ENCODE measurements around the gene OLIG1.

The OLIG1 gene

GRCh38 chr21:33069994-33070743, at the start of gene OLIG1:
Gene OLIG1, plus strand, starts transcription at chr21:33070141. Its CDS starts 106 bp downstream, at chr21:33070247.
- peak; percentile 29 for DNase-seq (ENCODE audit: low spot score)

GRCh38 chr21:33020558-33021100, 49.3 kb upstream of the OLIG1 start:
- DNase-seq (ENCODE audit: low spot score): no peak

- DNase-seq (ENCODE audit: low spot score): no peak
Observed at GRCh38 chr21:33021150-33021549, 48.8 kb upstream of the OLIG1 start.

- DNase-seq (ENCODE audit: low spot score): no peak
Observed at GRCh38 chr21:33021667-33022066, 48.3 kb upstream of the OLIG1 start.

GRCh38 chr21:33022489-33022827, 47.5 kb upstream of the OLIG1 start:
- DNase-seq (ENCODE audit: low spot score): no peak

- DNase-seq (ENCODE audit: low spot score): no peak
Observed at GRCh38 chr21:33022828-33023573, 46.9 kb upstream of the OLIG1 start.

GRCh38 chr21:33023574-33024200, 46.3 kb upstream of the OLIG1 start:
- no peak for DNase-seq (ENCODE audit: low spot score)

- no peak for DNase-seq (ENCODE audit: low spot score)
Observed at GRCh38 chr21:33024201-33025103, 45.5 kb upstream of the OLIG1 start.

- no peak for DNase-seq (ENCODE audit: low spot score)
Observed at GRCh38 chr21:33025106-33025488, 44.8 kb upstream of the OLIG1 start.

- DNase-seq (ENCODE audit: low spot score): no peak
Observed at GRCh38 chr21:33025489-33026442, 44.2 kb upstream of the OLIG1 start, which contains the start of gene OLIG2. Gene OLIG2, plus strand, starts transcription at chr21:33025935. Its CDS starts 928 bp downstream, at chr21:33026863.

GRCh38 chr21:33026443-33026858, 43.5 kb upstream of the OLIG1 start:
- no peak for DNase-seq (ENCODE audit: low spot score)

GRCh38 chr21:33026878-33027400, 43.0 kb upstream of the OLIG1 start:
- no peak for DNase-seq (ENCODE audit: low spot score)

- DNase-seq (ENCODE audit: low spot score): no peak
Observed at GRCh38 chr21:33027401-33028286, 42.3 kb upstream of the OLIG1 start.

- DNase-seq (ENCODE audit: low spot score): no peak
Observed at GRCh38 chr21:33028287-33028670, 41.7 kb upstream of the OLIG1 start.

- no peak for DNase-seq (ENCODE audit: low spot score)
Observed at GRCh38 chr21:33028773-33029384, 41.1 kb upstream of the OLIG1 start.

GRCh38 chr21:33029385-33029921, 40.5 kb upstream of the OLIG1 start:
- DNase-seq (ENCODE audit: low spot score): no peak

- DNase-seq (ENCODE audit: low spot score): no peak
Observed at GRCh38 chr21:33029975-33030461, 39.9 kb upstream of the OLIG1 start.

- DNase-seq (ENCODE audit: low spot score): no peak
Observed at GRCh38 chr21:33030633-33031032, 39.3 kb upstream of the OLIG1 start.
